Body of pancreas (tissue), 4 donors: Measurements from ENCODE around the gene IL4I1.

Experiments used
- CTCF ChIP-seq, 7 experiments: fragments of 450-650 bp in 4 of 7; fragments of 200-600 bp in 3 of 7; sonication (generic) in 3 of 7; IDR thresholded peaks; one replicate each; pipeline ENCODE4 v1.5.1; 2016 to 2019; ENCODE audit warnings: antibody characterized with exemption in 7 of 7
- POLR2A ChIP-seq, 3 donors: fragments of 450-650 bp; IDR thresholded peaks; one replicate each; pipeline ENCODE4 v1.6.1; 2016; ENCODE audit warnings: antibody characterized with exemption in 3 of 3, mild to moderate bottlenecking in 2 of 3

GRCh38 chr19:49894011-49894664 lies 2.5 kb downstream of the IL4I1 start:
- no peak for TF ChIP-seq CTCF (IDR thresholded peaks at IDR 0.05)
- TF ChIP-seq POLR2A (IDR thresholded peaks at IDR 0.05), result no peak
